ENCODE measurements around the gene SLC38A7.

DNA sequence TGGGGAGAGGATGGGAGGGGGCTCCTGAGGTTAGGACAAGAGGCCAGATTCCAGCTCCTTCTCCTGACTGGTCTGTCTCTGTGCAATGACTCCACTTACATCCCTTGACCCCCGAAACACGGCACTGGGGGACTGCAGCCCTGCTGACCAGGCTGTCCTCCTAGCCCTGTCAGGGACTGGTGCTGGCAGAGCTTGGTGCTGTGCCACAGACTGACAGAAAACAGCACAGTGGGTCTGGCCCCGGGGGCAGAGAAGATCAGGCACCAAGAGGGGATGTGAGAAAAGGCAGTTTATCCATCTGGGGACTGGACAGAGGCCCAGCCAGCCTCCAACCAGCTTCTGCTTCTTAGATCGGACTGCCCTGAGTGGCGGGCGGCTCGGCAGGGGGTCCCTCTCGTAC lies 19.4 kb downstream of the SLC38A7 start:
- TF ChIP-seq, protein P1, sequence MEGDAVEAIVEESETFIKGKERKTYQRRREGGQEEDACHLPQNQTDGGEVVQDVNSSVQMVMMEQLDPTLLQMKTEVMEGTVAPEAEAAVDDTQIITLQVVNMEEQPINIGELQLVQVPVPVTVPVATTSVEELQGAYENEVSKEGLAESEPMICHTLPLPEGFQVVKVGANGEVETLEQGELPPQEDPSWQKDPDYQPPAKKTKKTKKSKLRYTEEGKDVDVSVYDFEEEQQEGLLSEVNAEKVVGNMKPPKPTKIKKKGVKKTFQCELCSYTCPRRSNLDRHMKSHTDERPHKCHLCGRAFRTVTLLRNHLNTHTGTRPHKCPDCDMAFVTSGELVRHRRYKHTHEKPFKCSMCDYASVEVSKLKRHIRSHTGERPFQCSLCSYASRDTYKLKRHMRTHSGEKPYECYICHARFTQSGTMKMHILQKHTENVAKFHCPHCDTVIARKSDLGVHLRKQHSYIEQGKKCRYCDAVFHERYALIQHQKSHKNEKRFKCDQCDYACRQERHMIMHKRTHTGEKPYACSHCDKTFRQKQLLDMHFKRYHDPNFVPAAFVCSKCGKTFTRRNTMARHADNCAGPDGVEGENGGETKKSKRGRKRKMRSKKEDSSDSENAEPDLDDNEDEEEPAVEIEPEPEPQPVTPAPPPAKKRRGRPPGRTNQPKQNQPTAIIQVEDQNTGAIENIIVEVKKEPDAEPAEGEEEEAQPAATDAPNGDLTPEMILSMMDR (conservative IDR thresholded peaks at IDR 0.05; ENCODE audit: low read depth, low read length), result no peak
- TF ChIP-seq EZH2 (IDR thresholded peaks at IDR 0.05; ENCODE audit: borderline replicate concordance, low read depth, low read length, poor library complexity, severe bottlenecking), result no peak
